Liver (tissue), 9 donors: ENCODE results near the gene LDLRAD4. TPM values are rescaled to one million over a fixed set of nuclear protein-coding genes. Genes with fewer than 3 reads are reported as not detected.

Experiments used
- DNase-seq: peaks from one replicate; pipeline ENCODE4 v3.0.0-alpha.2; 2017; ENCODE audit warnings: low spot score
- H3K27ac ChIP-seq, 2 donors: one replicate each; pipeline ENCODE4 v1.7.0; 2013; ENCODE audit warnings: inconsistent platforms in 2 of 2, low read length in 2 of 2, control low read depth in 1 of 2, low read depth in 1 of 2, mild to moderate bottlenecking in 1 of 2
- H3K27me3 ChIP-seq, 4 donors: one replicate each; pipeline versions ENCODE4 v1.6.1 to v1.7.0; 2013; ENCODE audit warnings: low read length in 3 of 4, inconsistent platforms in 1 of 4, mild to moderate bottlenecking in 1 of 4, moderate library complexity in 1 of 4; ENCODE audit not compliant: control insufficient read depth in 4 of 4, insufficient read depth in 4 of 4
- H3K36me3 ChIP-seq, 4 donors: one replicate each; pipeline versions ENCODE4 v1.6.1 to v1.7.0; 2013; ENCODE audit warnings: low read length in 3 of 4, mild to moderate bottlenecking in 3 of 4, low read depth in 1 of 4, moderate library complexity in 1 of 4; ENCODE audit not compliant: control insufficient read depth in 4 of 4, insufficient read depth in 3 of 4
- H3K4me1 ChIP-seq, 4 donors: one replicate each; pipeline versions ENCODE4 v1.6.1 to v1.7.0; 2013; ENCODE audit warnings: low read length in 3 of 4, mild to moderate bottlenecking in 3 of 4, moderate library complexity in 1 of 4; ENCODE audit not compliant: control insufficient read depth in 4 of 4, insufficient read depth in 4 of 4
- H3K4me3 ChIP-seq, 3 donors: one replicate each; pipeline versions ENCODE4 v1.6.1 to v1.7.0; 2013; ENCODE audit warnings: low read length in 3 of 3, control low read depth in 1 of 3, low read depth in 1 of 3, mild to moderate bottlenecking in 1 of 3
- H3K9ac ChIP-seq, 2 donors: one replicate each; pipeline ENCODE4 v1.7.0; 2013; ENCODE audit warnings: low read length in 2 of 2, mild to moderate bottlenecking in 2 of 2, moderate library complexity in 2 of 2, control low read depth in 1 of 2, low read depth in 1 of 2
- H3K9me3 ChIP-seq, 4 donors: one replicate each; pipeline versions ENCODE4 v1.6.1 to v1.7.0; 2013; ENCODE audit warnings: low read length in 3 of 4; ENCODE audit not compliant: control insufficient read depth in 4 of 4
- ATF3 ChIP-seq: IDR thresholded peaks from 2 replicates; pipeline ENCODE4 v1.6.1; 2016; ENCODE audit warnings: antibody characterized with exemption
- CTCF ChIP-seq: fragments of 150-350 bp; IDR thresholded peaks from 2 replicates; pipeline ENCODE4 v1.5.1; 2017; ENCODE audit warnings: improper control_type of control experiment, low read depth, low read length; ENCODE audit not compliant: missing input control
- EGR1 ChIP-seq, 2 donors: IDR thresholded peaks; 2 replicates each; pipeline ENCODE4 v1.6.1; 2016 to 2018; ENCODE audit warnings: antibody characterized with exemption in 2 of 2, low read depth in 2 of 2
- FOXA1 ChIP-seq: IDR thresholded peaks from 2 replicates; pipeline ENCODE4 v1.6.1; 2016; ENCODE audit warnings: antibody characterized with exemption
- GABPA ChIP-seq, 2 donors: IDR thresholded peaks in 1 of 2; conservative IDR thresholded peaks in 1 of 2; 2 replicates each; pipeline ENCODE4 v1.6.1; 2016; ENCODE audit warnings: antibody characterized with exemption in 2 of 2, mild to moderate bottlenecking in 1 of 2, moderate library complexity in 1 of 2
- HNF4A ChIP-seq, 2 donors: conservative IDR thresholded peaks; 2 replicates each; pipeline ENCODE4 v1.6.1; 2016; ENCODE audit warnings: antibody characterized with exemption in 2 of 2, mild to moderate bottlenecking in 2 of 2
- HNF4G ChIP-seq: IDR thresholded peaks from 2 replicates; pipeline ENCODE4 v1.6.1; 2016; ENCODE audit warnings: antibody characterized with exemption
- JUND ChIP-seq, 2 donors: IDR thresholded peaks; 2 replicates each; pipeline ENCODE4 v1.6.1; 2016; ENCODE audit warnings: antibody characterized with exemption in 2 of 2
- MAX ChIP-seq: IDR thresholded peaks from 2 replicates; pipeline ENCODE4 v1.6.1; 2016; ENCODE audit warnings: antibody characterized with exemption
- NR2F2 ChIP-seq: IDR thresholded peaks from 2 replicates; pipeline ENCODE4 v1.6.1; 2016; ENCODE audit warnings: antibody characterized with exemption
- RAD21 ChIP-seq, 2 donors: IDR thresholded peaks; 2 replicates each; pipeline ENCODE4 v1.6.1; 2016; ENCODE audit warnings: antibody characterized with exemption in 2 of 2, mild to moderate bottlenecking in 2 of 2
- REST ChIP-seq: IDR thresholded peaks from 2 replicates; pipeline ENCODE4 v1.6.1; 2016; ENCODE audit warnings: antibody characterized with exemption, mild to moderate bottlenecking
- RXRA ChIP-seq, 2 donors: IDR thresholded peaks; 2 replicates each; pipeline ENCODE4 v1.6.1; 2017 to 2018; ENCODE audit warnings: antibody characterized with exemption in 2 of 2, mild to moderate bottlenecking in 1 of 2
- TAF1 ChIP-seq: conservative IDR thresholded peaks from 2 replicates; pipeline ENCODE4 v1.6.1; 2016; ENCODE audit warnings: antibody characterized with exemption, mild to moderate bottlenecking
- YY1 ChIP-seq: IDR thresholded peaks from 2 replicates; pipeline ENCODE4 v1.6.1; 2016; ENCODE audit warnings: antibody characterized with exemption, mild to moderate bottlenecking
- ZBTB33 ChIP-seq: IDR thresholded peaks from 2 replicates; pipeline ENCODE4 v1.6.1; 2016; ENCODE audit warnings: antibody characterized with exemption
- WGBS: extraction: QIAGEN DNeasy Blood & Tissue Kit; methylation state at CpG from one replicate; pipeline ENCODE4 v1.1.7; 2013; 5-methylcytosine and 5-hydroxymethylcytosine counted together
- polyA plus RNA-seq, 2 donors: library from polyadenylated mRNA; stranded (reverse) in 1 of 2; unstranded in 1 of 2; fragments of 200-250 nt in 1 of 2; fragments of >200 nt in 1 of 2; fragmentation: Nextera tagmentation in 1 of 2; extraction: Ambion mirVana in 1 of 2; gene quantifications; one replicate each; pipeline versions ENCODE4 v1.2.1 to v1.2.3, GENCODE V29; 2013 to 2015
- total RNA-seq, 2 donors: library from RNA; depleted of rRNA; stranded (reverse); fragments of >200 nt; gene quantifications; one replicate each; pipeline ENCODE4 v1.2.3, GENCODE V29; 2014
- donor health status: healthy.
- donor health status: healthy.
- donor health status: healthy.
- donor health status: healthy.
- donor health status: healthy.

Gene LDLRAD4
- total and polyA plus RNA-seq, 4 donors, result 4.8 to 41.7 (median 12.7) TPM

GRCh38 chr18:13437796-13438506 is 219.4 kb downstream of the LDLRAD4 start:
- TF ChIP-seq YY1 (no peak), MAX (no peak), RXRA (IDR thresholded peaks at IDR 0.05) (no peak), HNF4G (no peak), TAF1 (no peak), HNF4A (conservative IDR thresholded peaks at IDR 0.05) (no peak), FOXA1 (no peak), CTCF (no peak), EGR1 (IDR thresholded peaks at IDR 0.05; ENCODE audit: low read depth in 2 of 2) (no peak), GABPA (IDR thresholded peaks at IDR 0.05 in 1 of 2, conservative IDR thresholded peaks at IDR 0.05 in 1 of 2) (no peak), ATF3 (no peak), ZBTB33 (no peak), JUND (IDR thresholded peaks at IDR 0.05) (no peak), RAD21 (IDR thresholded peaks at IDR 0.05) (no peak), NR2F2 (no peak), REST (no peak)
- H3K9ac ChIP-seq, result no peak overlapping the region
- WGBS, result 83% methylated on average over 17 of the region's 17 CpGs

More at GRCh38 chr18:13437796-13438506, 219.4 kb downstream of the LDLRAD4 start:
- Histone ChIP-seq H3K4me3 (no peak overlapping the region), H3K9me3 (no peaks in the 10 kb centered on the region), H3K27me3 (no peaks in the 10 kb centered on the region), H3K36me3 (no peaks in the 10 kb centered on the region), H3K4me1 (peaks cover 9 to 37% (median 29%) of the 10 kb centered on the region in 4 donors), H3K27ac (peak overlapping the region; percentile 49 to 74)
- no peak for DNase-seq
